NCI-H1694 treated with DMSO at 0.1 percent for 48 hours (cell line): ENCODE results near the gene EPB41L4B.
"Not testable (repeated sequence)": the region's sequence is repeated elsewhere in the genome, so short reads cannot be mapped to it uniquely, and the experiment has no call there.

Experiments used
- DNase-seq: peaks from one replicate; lab custom pipeline; 2025; lab: John Stamatoyannopoulos, UW

EPB41L4B gene

DNA sequence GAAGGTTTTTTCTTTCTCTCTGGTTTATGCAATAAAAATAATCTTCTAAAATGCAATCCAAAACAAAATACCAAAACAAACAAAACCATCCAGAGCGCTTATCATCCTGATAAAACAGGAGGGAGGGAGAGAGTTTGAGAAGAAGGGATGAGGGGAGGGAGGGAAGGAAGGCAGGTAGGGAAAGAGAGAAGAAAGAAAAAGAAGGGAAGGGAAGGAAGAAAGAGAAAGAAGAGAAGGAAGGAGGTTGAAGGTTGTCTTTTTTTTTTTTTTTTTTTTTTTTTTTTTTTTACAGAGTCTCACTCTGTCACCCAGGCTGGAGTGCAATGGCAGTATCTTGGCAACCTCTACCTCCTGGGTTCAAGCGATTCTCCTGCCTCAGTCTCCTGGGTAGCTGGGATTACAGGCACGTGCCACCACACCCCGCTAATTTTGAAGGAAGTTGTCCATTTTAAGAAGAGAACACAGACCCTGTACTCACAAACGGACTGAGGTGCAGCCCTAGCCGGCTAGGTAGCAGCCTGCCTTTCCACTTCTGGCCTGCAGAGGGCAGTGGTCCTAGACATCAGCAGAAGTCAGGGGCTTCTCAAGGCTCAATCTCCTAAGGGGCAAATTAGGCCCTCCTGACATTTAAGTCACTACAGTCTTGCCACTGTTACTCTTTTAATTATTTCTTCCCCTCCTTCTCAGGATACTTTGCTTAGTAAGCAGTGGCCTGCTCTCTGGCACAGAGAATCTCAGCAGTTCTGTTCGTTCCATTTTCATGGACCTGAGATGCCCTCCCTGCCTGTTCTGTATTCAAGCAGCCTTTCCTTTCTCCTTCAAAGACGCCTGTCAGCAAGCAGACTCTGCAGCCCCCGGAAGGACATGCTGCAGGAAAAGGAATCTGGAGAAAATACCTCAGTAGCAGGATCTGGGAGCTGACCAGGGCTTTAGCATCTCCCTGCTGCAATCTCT lies 76.4 kb downstream of the EPB41L4B start:
- DNase-seq: peak; percentile 60

GRCh38 chr9:109242741-109243140 lies 78.1 kb downstream of the EPB41L4B start:
- no peak for DNase-seq

GRCh38 chr9:109242014-109242413 lies 78.8 kb downstream of the EPB41L4B start:
- DNase-seq: no peak

GRCh38 chr9:109241207-109241606 lies 79.7 kb downstream of the EPB41L4B start:
- no peak for DNase-seq

GRCh38 chr9:109239240-109239639 lies 81.6 kb downstream of the EPB41L4B start:
- DNase-seq: no peak

GRCh38 chr9:109238655-109239054 lies 82.2 kb downstream of the EPB41L4B start:
- DNase-seq: peak; percentile 22

DNA sequence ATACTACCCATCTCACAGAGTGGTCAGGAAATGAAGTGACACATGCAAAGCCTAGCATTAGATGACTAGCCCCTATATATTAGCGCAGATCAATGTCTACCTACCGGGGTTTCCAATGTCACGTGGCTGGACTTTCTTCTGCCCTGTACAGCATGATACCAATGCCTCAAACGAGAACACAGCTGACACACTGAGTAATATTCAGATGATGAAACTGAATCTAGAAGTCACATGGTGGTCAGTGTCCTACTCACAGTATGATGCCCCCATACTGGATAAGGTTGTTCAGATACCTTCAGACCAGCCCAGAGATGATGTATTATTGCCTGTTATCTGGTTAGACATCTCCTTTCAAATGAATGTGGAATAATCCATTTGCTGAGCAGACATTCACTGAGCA lies 82.7 kb downstream of the EPB41L4B start:
- no peak for DNase-seq

GRCh38 chr9:109232449-109233237 lies 88.2 kb downstream of the EPB41L4B start:
- no peak for DNase-seq

DNA sequence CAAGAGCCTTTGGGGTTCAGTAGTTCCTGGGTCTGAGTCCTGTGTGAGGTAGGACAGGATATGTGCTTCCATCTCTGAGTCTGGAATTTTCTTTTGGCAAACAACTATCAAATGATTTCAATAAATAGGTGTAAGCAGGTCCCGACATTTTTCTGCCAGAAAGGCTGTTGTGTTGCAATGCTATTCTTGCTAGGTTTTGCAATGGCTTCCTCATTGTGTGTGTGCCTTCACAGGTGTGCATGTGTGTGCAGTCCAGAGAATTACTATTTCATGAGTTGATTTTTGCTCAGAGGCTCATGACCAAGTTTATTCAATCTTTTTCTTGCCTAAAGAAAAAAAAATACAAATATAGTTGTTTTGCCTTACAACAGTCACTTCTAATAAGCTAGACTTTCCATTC lies 89.3 kb downstream of the EPB41L4B start:
- no peak for DNase-seq

DNA sequence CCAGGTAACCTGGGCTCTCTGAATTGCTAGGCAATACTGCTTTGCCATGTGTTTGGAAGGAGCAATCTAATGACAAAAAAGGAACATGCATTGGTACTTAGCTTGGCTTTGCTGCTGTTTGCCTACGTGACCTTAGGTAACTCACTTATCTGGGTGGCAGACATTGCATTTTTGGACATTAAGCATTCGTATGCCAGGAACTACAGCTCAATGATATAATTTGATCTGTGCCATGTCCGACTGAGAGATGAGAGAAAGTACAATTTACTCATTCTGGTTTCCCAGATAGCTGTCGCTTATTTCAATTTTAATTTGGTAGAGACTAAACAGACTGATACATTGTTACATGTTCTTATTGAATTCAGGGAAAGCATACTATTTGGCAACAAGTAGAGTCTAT lies 90.6 kb downstream of the EPB41L4B start:
- DNase-seq: no peak

- no peak for DNase-seq
These were observed 91.2 kb downstream of the EPB41L4B start for GRCh38 chr9:109229682-109230081.

DNA sequence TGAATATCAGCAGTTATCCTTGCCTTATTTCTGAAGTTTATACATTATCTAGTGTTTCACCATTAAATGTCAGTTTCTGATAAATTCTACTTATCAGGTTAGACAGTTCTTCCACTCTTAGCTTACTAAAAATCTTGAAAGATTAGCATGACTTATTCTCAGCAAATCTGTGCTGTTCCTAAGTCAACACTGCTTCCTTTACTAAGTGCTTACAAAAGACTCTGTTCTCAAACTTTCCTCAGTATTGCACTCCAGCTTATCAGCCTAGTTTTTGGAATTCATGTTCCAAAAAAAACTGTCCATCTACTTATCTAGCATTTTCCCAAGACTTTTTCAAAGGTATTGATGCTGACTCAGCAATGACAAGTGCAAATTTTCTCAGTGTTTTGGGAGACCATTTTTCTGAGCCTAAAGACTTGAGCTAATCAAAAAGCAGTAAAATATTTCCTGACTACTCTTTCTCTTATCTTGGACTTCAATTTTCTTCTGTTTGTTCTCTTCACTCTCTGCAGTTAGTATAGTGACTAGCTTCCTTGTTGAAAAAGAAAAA lies 92.7 kb downstream of the EPB41L4B start:
- no peak for DNase-seq

DNA sequence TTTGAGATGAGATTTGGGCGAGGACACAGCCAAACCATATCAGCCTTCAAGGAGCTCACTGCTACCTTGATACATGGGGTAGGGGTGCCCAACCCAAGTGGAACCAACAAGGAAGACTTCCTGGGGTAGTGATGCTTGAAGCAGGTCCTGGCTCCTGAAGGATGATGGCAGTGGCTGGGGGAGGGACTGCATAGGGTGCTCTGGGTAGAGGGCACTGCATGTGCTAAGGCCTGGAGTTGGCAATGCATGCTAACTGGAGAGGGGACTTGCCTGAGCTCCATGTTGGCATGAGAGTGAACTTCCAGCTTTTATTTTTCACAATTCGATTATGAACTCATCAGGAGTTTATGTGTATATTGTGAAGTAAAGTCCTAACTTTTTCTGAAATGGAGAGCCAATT lies 95.2 kb downstream of the EPB41L4B start:
- no peak for DNase-seq

GRCh38 chr9:109224751-109225150 lies 96.1 kb downstream of the EPB41L4B start:
- no peak for DNase-seq

GRCh38 chr9:109218242-109218641 lies 102.6 kb downstream of the EPB41L4B start:
- DNase-seq: not testable (repeated sequence)

DNA sequence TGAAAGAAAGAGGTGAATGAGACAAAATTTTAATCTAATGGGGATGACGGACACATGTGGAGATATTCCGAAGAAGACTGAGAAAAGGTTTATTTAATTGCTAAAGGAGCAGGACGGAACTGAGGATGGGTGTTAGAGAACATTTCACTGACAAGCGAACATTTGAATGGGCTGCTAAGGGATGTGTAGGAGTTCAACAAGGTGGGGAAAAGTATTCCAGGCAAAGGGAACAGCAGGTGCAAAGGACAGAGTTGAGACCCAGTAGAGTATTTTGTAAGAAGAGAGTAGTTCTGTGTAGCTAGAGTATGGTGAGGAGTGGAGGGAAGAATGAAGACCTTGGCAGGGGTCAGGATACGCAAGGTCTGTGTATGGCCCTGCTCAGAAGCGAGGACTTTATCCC lies 106.4 kb downstream of the EPB41L4B start:
- no peak for DNase-seq

GRCh38 chr9:109213285-109214121 lies 107.4 kb downstream of the EPB41L4B start:
- peak; percentile 2 for DNase-seq

GRCh38 chr9:109212768-109213167 lies 108.1 kb downstream of the EPB41L4B start:
- no peak for DNase-seq

GRCh38 chr9:109206670-109207069 lies 114.2 kb downstream of the EPB41L4B start:
- no peak for DNase-seq

- no peak for DNase-seq
These were observed 115.3 kb downstream of the EPB41L4B start for GRCh38 chr9:109205526-109205925.

DNA sequence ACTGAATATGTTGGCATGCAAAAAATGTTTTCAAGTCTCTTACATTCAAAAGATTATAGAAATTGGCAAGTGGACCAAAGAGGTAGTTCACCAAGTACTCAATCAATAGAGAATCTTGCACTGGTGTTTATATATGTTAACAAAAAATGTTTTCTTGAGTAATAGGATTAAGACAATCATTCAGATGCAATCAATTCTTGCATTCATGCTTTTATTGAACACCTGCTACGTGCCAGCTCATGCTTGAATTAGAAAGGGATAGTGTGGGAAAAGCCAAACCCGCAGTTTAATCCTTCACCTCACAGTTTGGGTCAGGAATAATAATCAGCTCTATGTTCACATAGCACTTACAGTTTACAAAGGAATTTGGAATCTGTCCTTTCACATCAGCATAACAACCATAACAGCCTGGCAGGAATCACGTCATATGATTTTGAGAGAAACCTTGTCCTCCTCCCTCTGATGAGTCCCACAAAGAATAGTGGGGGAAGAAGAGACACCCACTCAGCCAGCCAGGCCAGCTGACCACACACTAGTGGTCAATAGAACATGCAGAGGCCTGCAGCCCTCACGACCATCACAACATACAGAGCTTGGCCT lies 117.0 kb downstream of the EPB41L4B start:
- DNase-seq: no peak
